ENCODE data around the gene SART3. TPM values are rescaled to one million over a fixed set of nuclear protein-coding genes. Genes with fewer than 3 reads are reported as not detected.
"Not testable (repeated sequence)": the region's sequence is repeated elsewhere in the genome, so short reads cannot be mapped to it uniquely, and the experiment has no call there.

SART3 gene
- total and polyA plus RNA-seq, 8 donors = 35.1 to 81.7 (median 64.3) TPM

DNA sequence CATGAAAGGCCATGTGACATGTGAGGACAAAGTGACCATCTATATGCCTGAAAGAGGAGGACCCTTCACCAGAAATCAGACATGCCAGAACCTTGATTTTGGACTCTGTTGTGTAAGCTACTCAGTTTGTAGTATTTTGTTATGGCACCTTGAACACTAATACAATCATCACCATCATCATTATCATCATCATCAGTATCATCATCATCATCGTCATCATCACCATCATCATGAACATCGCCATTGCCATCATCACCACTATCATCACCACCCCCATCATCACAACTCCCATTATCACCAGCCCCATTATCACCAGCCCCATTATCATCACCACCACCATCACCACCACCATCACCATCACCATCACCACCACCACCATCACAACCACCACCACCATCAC is 17.3 kb upstream of the SART3 start:
- TF ChIP-seq, protein P1, sequence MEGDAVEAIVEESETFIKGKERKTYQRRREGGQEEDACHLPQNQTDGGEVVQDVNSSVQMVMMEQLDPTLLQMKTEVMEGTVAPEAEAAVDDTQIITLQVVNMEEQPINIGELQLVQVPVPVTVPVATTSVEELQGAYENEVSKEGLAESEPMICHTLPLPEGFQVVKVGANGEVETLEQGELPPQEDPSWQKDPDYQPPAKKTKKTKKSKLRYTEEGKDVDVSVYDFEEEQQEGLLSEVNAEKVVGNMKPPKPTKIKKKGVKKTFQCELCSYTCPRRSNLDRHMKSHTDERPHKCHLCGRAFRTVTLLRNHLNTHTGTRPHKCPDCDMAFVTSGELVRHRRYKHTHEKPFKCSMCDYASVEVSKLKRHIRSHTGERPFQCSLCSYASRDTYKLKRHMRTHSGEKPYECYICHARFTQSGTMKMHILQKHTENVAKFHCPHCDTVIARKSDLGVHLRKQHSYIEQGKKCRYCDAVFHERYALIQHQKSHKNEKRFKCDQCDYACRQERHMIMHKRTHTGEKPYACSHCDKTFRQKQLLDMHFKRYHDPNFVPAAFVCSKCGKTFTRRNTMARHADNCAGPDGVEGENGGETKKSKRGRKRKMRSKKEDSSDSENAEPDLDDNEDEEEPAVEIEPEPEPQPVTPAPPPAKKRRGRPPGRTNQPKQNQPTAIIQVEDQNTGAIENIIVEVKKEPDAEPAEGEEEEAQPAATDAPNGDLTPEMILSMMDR (IDR thresholded peaks at IDR 0.05) = no peak
- Histone ChIP-seq H3K4me1 (no peaks in the 10 kb centered on the region), H3K27ac (no peak overlapping the region), H3K9me3 (no peaks in the 10 kb centered on the region), H3K4me3 (no peak overlapping the region), H3K36me3 (no peaks in the 10 kb centered on the region), H3K27me3 (no peaks in the 10 kb centered on the region)
- intact Hi-C loops (cut with DNase I) = no loop called here
- no peak for DNase-seq
- ATAC-seq = no peak

DNA sequence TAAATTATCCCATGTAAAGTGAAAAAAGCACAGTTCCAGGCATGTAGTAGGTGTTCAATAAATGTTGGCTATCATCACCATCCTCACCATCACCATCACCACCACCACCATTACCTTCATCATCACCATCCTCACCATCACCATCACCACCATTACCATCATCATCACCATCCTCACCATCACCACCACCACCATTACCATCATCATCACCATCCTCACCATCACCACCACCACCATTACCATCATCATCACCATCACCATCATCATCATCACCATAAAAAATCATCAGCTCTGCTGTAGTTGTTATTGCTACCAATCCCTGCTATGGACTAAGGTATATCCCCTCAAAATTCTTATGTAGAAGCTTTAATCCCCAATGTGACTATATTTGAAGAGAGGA is 16.5 kb upstream of the SART3 start:
- TF ChIP-seq, protein P1 (IDR thresholded peaks at IDR 0.05) = no peak
- Histone ChIP-seq H3K9me3 (no peaks in the 10 kb centered on the region), H3K4me1 (no peaks in the 10 kb centered on the region), H3K4me3 (no peak overlapping the region), H3K36me3 (no peaks in the 10 kb centered on the region), H3K27ac (no peak overlapping the region), H3K27me3 (no peaks in the 10 kb centered on the region)
- no peak for DNase-seq
- ATAC-seq = no peak
- intact Hi-C loops (cut with DNase I) = no loop called here

DNA sequence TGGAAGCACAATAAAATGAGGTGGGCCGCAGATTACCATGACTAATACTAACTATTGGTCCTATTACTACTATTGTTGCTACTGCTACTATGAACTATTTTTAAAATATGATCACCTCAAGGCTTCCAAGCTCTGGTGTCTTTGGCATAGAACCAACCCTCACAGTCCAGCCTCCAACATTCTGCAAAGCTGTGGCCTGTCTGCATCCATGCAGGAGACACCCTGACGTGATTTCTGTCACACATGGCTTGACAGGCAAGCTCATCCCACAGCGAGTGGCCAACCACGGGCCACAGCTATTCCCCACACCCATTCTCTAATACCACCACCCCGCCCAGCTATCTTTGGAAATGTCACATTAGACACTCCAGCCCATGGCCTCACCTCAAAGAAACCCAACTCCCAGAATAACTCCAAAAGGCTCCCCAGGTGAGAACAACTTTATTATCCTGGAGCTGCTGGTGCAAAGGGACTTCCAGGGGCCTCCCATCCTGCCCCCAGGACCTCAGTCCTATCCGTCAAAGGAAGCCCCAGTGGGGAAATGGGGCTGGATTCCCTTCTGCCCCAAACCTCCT is 15.8 kb upstream of the SART3 start:
- Histone ChIP-seq H3K27ac (no peak overlapping the region), H3K4me3 (no peak overlapping the region), H3K27me3 (no peaks in the 10 kb centered on the region), H3K36me3 (no peaks in the 10 kb centered on the region), H3K4me1 (no peaks in the 10 kb centered on the region), H3K9me3 (no peaks in the 10 kb centered on the region)
- TF ChIP-seq, protein P1 (IDR thresholded peaks at IDR 0.05) = no peak
- intact Hi-C loops (cut with DNase I) = no loop called here
- no peak for ATAC-seq
- no peak for DNase-seq

DNA sequence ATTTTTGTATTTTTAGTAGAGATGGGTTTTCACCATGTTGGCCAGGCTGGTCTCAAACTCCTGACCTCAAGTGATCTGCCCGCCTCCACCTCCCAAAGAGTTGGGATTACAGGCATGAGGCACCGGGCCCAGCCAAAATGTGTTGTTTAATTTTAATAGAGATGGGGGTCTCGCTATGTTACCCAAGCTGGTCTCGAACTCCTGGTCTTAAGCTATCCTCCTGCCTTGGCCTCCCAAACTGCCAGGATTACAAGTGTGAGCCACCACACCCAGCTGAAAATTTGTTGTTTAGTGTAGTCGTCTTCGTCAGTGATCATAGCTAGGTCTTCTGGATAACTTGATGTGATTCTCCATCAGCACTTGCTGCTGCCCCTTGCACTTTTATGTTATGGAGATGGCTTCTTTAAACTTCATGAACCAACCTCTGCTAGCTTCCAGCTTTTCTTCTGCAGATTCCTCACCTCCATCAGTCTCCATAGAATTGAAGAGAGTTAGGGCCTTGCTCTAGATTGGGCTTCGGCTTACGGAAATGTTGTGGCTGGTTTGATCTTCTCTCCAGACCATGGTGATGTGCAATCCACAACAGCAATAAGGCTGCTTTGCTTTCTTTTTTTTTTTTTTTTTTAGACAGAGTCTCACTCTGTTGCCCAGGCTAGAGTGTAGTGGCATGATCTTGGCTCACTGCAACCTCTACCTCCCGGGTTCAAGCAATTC is 14.4 kb upstream of the SART3 start:
- Histone ChIP-seq H3K27ac (peak overlapping the region in 1 of 2 donors; percentile 27), H3K27me3 (no peaks in the 10 kb centered on the region), H3K9me3 (no peaks in the 10 kb centered on the region), H3K4me1 (no peaks in the 10 kb centered on the region), H3K36me3 (no peaks in the 10 kb centered on the region), H3K4me3 (no peak overlapping the region)
- ATAC-seq (no peak), DNase-seq (no peak)
- TF ChIP-seq, protein P1 (IDR thresholded peaks at IDR 0.05) = no peak
- intact Hi-C loops (cut with DNase I) = no loop called here

DNA sequence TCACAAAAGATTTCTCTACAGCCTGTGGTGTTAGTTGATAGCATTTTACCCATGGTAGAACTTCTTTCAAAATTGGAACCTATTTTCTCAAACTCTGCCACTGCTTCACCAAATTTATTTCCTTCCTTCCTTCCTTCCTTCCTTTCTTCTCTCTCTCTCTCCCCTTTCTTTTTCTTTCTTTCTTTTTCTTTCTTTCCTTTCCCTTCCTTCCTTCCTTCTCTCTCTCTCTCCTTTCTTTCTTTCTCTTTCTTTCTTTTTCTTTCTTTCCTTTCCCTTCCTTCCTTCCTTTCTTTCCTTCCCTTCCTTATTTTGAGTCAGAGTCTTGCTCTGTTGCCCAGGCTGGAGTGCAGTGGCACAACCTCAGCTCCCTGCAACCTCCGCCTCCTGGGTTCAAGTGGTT is 13.3 kb upstream of the SART3 start:
- intact Hi-C loops (cut with DNase I) = not testable (repeated sequence)

More for the DNA sequence above, 13.3 kb upstream of the SART3 start:
- H3K9me3 ChIP-seq, H3K27ac ChIP-seq, ATAC-seq, H3K4me3 ChIP-seq, DNase-seq, H3K4me1 ChIP-seq, H3K27me3 ChIP-seq: not testable (repeated sequence)
- H3K36me3 ChIP-seq = peaks cover 0 to 10% of the 10 kb centered on the region in 2 donors
